Type B pancreatic cell (in vitro differentiated cells): ENCODE results near the gene RPS19BP1. TPM values are rescaled to one million over a fixed set of nuclear protein-coding genes. Genes with fewer than 3 reads are reported as not detected.

Experiments used
- DNase-seq: peaks from one replicate; pipeline ENCODE4 v3.0.0; 2021; ENCODE audit warnings: mixed read lengths; ENCODE audit not compliant: unreplicated experiment; ENCODE audit errors: extremely low spot score
- H3K27ac Mint-ChIP-seq: 2 replicates; pipeline ENCODE4 v1.8.0; 2021; ENCODE audit warnings: mild to moderate bottlenecking, mixed read lengths
- H3K27me3 Mint-ChIP-seq: 2 replicates; pipeline ENCODE4 v1.8.0; 2021; ENCODE audit warnings: mixed read lengths
- H3K36me3 Mint-ChIP-seq: 2 replicates; pipeline ENCODE4 v1.8.0; 2021; ENCODE audit warnings: mixed read lengths
- H3K4me1 Mint-ChIP-seq: one replicate; pipeline ENCODE4 v1.8.0; 2021; ENCODE audit warnings: mixed read lengths; ENCODE audit not compliant: unreplicated experiment
- H3K4me3 Mint-ChIP-seq: 2 replicates; pipeline ENCODE4 v1.8.0; 2021; ENCODE audit warnings: mild to moderate bottlenecking, mixed read lengths
- H3K9me3 Mint-ChIP-seq: 2 replicates; pipeline ENCODE4 v1.8.0; 2021; ENCODE audit warnings: mixed read lengths
- CTCF ChIP-seq: fragments of 200-600 bp; sonication (generic); conservative IDR thresholded peaks from 2 replicates; pipeline ENCODE4 v1.5.0; 2021; ENCODE audit warnings: antibody characterized with exemption, mild to moderate bottlenecking
- total RNA-seq: library from RNA; stranded (reverse); gene quantifications from 2 replicates; pipeline ENCODE4 v1.2.1, GENCODE V29; 2021; ENCODE audit warnings: low replicate concordance

RPS19BP1 gene
- total RNA-seq, 1 donor from 2014 or later, result 52.3 TPM

- Mint-ChIP-seq H3K27me3 (peaks cover 84% of the 10 kb centered on the region), H3K9me3 (no peaks in the 10 kb centered on the region), H3K27ac (no peak overlapping the region), H3K4me1 (no peaks in the 10 kb centered on the region), H3K4me3 (no peak overlapping the region), H3K36me3 (no peaks in the 10 kb centered on the region)
- DNase-seq, result no peak
- TF ChIP-seq CTCF, result no peak
These were observed 15.0 kb upstream of the RPS19BP1 start for GRCh38 chr22:39547587-39547947.

- no peak overlapping the region for H3K27ac Mint-ChIP-seq
These were observed 14.5 kb upstream of the RPS19BP1 start for GRCh38 chr22:39546889-39547586.

GRCh38 chr22:39545386-39546365 lies 13.1 kb upstream of the RPS19BP1 start:
- Mint-ChIP-seq H3K4me3 (no peak overlapping the region), H3K9me3 (no peaks in the 10 kb centered on the region), H3K27me3 (peaks cover 68% of the 10 kb centered on the region), H3K4me1 (no peaks in the 10 kb centered on the region), H3K36me3 (no peaks in the 10 kb centered on the region), H3K27ac (peak overlapping the region; percentile 33)
- no peak for TF ChIP-seq CTCF
- no peak for DNase-seq

More at GRCh38 chr22:39546889-39547586, 14.5 kb upstream of the RPS19BP1 start:
- Mint-ChIP-seq H3K4me1 (no peaks in the 10 kb centered on the region), H3K9me3 (no peaks in the 10 kb centered on the region), H3K4me3 (no peak overlapping the region), H3K27me3 (peaks cover 81% of the 10 kb centered on the region), H3K36me3 (no peaks in the 10 kb centered on the region)
- DNase-seq, result no peak
- no peak for TF ChIP-seq CTCF

GRCh38 chr22:39543095-39543494 lies 10.5 kb upstream of the RPS19BP1 start:
- Mint-ChIP-seq H3K9me3 (no peaks in the 10 kb centered on the region), H3K27me3 (peaks cover 48% of the 10 kb centered on the region), H3K4me3 (no peak overlapping the region), H3K4me1 (no peaks in the 10 kb centered on the region), H3K36me3 (no peaks in the 10 kb centered on the region), H3K27ac (no peak overlapping the region)
- no peak for DNase-seq
- TF ChIP-seq CTCF, result peak; percentile 67

GRCh38 chr22:39537975-39538374 lies 5.4 kb upstream of the RPS19BP1 start:
- peaks cover 7% of the 10 kb centered on the region for H3K27me3 Mint-ChIP-seq
- no peaks in the 10 kb centered on the region for H3K36me3 Mint-ChIP-seq
- no peaks in the 10 kb centered on the region for H3K9me3 Mint-ChIP-seq
- H3K4me3 Mint-ChIP-seq, result no peak overlapping the region
- H3K4me1 Mint-ChIP-seq, result peaks cover 5% of the 10 kb centered on the region
- no peak for DNase-seq
- no peak for TF ChIP-seq CTCF
- H3K27ac Mint-ChIP-seq, result no peak overlapping the region
